ENCODE measurements around the gene USP48. TPM values are rescaled to one million over a fixed set of nuclear protein-coding genes. Genes with fewer than 3 reads are reported as not detected.
A peak's percentile ranks its signal among the peaks of the same experiment; 100 is the strongest.
"Not testable (repeated sequence)": the region's sequence is repeated elsewhere in the genome, so short reads cannot be mapped to it uniquely, and the experiment has no call there.

The USP48 gene
- 14.5 and 14.7 TPM in 2 replicates for total RNA-seq (2014; rRNA removed; shearing (Covaris generic))

GRCh38 chr1:21782868-21783678 is at the start of gene USP48:
TSS of gene USP48 (minus strand) at chr1:21783149. CDS start at chr1:21782957, 192 bp downstream.
- DNase-seq (ENCODE audit: low spot score): peak; percentile 95

GRCh38 chr1:21831454-21831970 is 48.6 kb upstream of the USP48 start:
- no peak for DNase-seq (ENCODE audit: low spot score)

- no peak for DNase-seq (ENCODE audit: low spot score)
Observed at GRCh38 chr1:21830792-21831453, 48.0 kb upstream of the USP48 start.

- DNase-seq (ENCODE audit: low spot score): no peak
Observed at GRCh38 chr1:21829294-21829693, 46.3 kb upstream of the USP48 start.

GRCh38 chr1:21828506-21829210 is 45.7 kb upstream of the USP48 start:
- DNase-seq (ENCODE audit: low spot score): no peak

GRCh38 chr1:21828075-21828474 is 45.1 kb upstream of the USP48 start:
- no peak for DNase-seq (ENCODE audit: low spot score)

GRCh38 chr1:21827141-21827679 is 44.3 kb upstream of the USP48 start:
- DNase-seq (ENCODE audit: low spot score): no peak

GRCh38 chr1:21826694-21827093 is 43.7 kb upstream of the USP48 start:
- not testable (repeated sequence) for DNase-seq (ENCODE audit: low spot score)

GRCh38 chr1:21825393-21825792 is 42.4 kb upstream of the USP48 start:
- no peak for DNase-seq (ENCODE audit: low spot score)

GRCh38 chr1:21824926-21825325 is 42.0 kb upstream of the USP48 start:
- no peak for DNase-seq (ENCODE audit: low spot score)

GRCh38 chr1:21823980-21824702 is 41.2 kb upstream of the USP48 start:
- no peak for DNase-seq (ENCODE audit: low spot score)

- DNase-seq (ENCODE audit: low spot score): no peak
Observed at GRCh38 chr1:21823206-21823979, 40.4 kb upstream of the USP48 start.

GRCh38 chr1:21822349-21822748 is 39.4 kb upstream of the USP48 start:
- DNase-seq (ENCODE audit: low spot score): no peak

GRCh38 chr1:21821385-21822019 is 38.6 kb upstream of the USP48 start:
- DNase-seq (ENCODE audit: low spot score): no peak

- DNase-seq (ENCODE audit: low spot score): no peak
Observed at GRCh38 chr1:21820597-21821232, 37.8 kb upstream of the USP48 start.

GRCh38 chr1:21818656-21819055 is 35.7 kb upstream of the USP48 start:
- DNase-seq (ENCODE audit: low spot score): no peak

- no peak for DNase-seq (ENCODE audit: low spot score)
Observed at GRCh38 chr1:21816602-21817302, 33.8 kb upstream of the USP48 start.

GRCh38 chr1:21815724-21816321 is 32.9 kb upstream of the USP48 start:
- no peak for DNase-seq (ENCODE audit: low spot score)
